H1 (cell line): ENCODE measurements around the gene ZDHHC24. TPM values are rescaled to one million over a fixed set of nuclear protein-coding genes. Genes with fewer than 3 reads are reported as not detected.

Experiments
- CTCF ChIA-PET: fragments of 300-600 bp; sonication (Branson Sonifier 250); formaldehyde crosslinking; loops from one replicate; lab custom pipeline; 2021; ENCODE audit not compliant: partially characterized antibody; lab: Charles Lee
- POLR2A ChIA-PET: fragments of 300-600 bp; sonication (Branson Sonifier 250); formaldehyde crosslinking; loops from one replicate; lab custom pipeline; 2021; ENCODE audit warnings: inconsistent platforms; ENCODE audit not compliant: partially characterized antibody; lab: Charles Lee
- DNase-seq, 2 experiments: peaks; one replicate each; pipeline versions ENCODE4 v3.0.0 to v3.0.0-alpha.2; 2010 to 2022; ENCODE audit warnings: low spot score in 2 of 2, low read depth in 1 of 2, mixed read lengths in 1 of 2
- FAIRE-seq: peaks from 2 replicates; lab custom pipeline; 2011; peaks lifted over from hg19 to GRCh38; lab: Jason Lieb, UNC
- H2AFZ ChIP-seq: 2 replicates; pipeline ENCODE4 v1.8.1; 2012; ENCODE audit warnings: low read length, inconsistent platforms
- H2AK5ac ChIP-seq: 2 replicates; pipeline ENCODE4 v1.6.1; 2013; ENCODE audit warnings: low read depth, low read length
- H2BK120ac ChIP-seq: replicated peaks from 2 replicates; pipeline ENCODE3; 2013; ENCODE audit warnings: low read depth, low read length, inconsistent platforms
- H2BK12ac ChIP-seq: 2 replicates; pipeline ENCODE4 v1.6.1; 2013; ENCODE audit warnings: low read depth, low read length
- H2BK15ac ChIP-seq: 2 replicates; pipeline ENCODE4 v1.6.1; 2013; ENCODE audit warnings: low read length
- H2BK20ac ChIP-seq: 2 replicates; pipeline ENCODE4 v1.6.1; 2013; ENCODE audit warnings: low read length
- H2BK5ac ChIP-seq: 2 replicates; pipeline ENCODE4 v1.6.1; 2013; ENCODE audit warnings: low read depth, low read length
- H3K14ac ChIP-seq: 2 replicates; pipeline ENCODE4 v1.6.1; 2013; ENCODE audit warnings: inconsistent platforms; ENCODE audit not compliant: insufficient read length
- H3K18ac ChIP-seq: 2 replicates; pipeline ENCODE4 v1.6.1; 2013; ENCODE audit warnings: low read length; ENCODE audit errors: extremely low read depth
- H3K23ac ChIP-seq: 2 replicates; pipeline ENCODE4 v1.6.1; 2013; ENCODE audit warnings: inconsistent platforms; ENCODE audit not compliant: insufficient read length
- H3K23me2 ChIP-seq: 2 replicates; pipeline ENCODE4 v1.6.1; 2013; ENCODE audit warnings: low read depth, low read length
- H3K27ac ChIP-seq: 2 replicates; pipeline ENCODE4 v1.6.1; 2011; ENCODE audit warnings: low read depth, low read length, inconsistent platforms
- H3K27me3 ChIP-seq, 4 experiments: replicated peaks in 1 of 4; 1 replicate in 1 of 4; 2 replicates in 3 of 4; pipeline versions ENCODE4 v1.6.1 to v1.8.1; 2011 to 2013; ENCODE audit warnings: low read length in 3 of 4, mild to moderate bottlenecking in 3 of 4, inconsistent platforms in 2 of 4, mixed read lengths in 2 of 4, moderate library complexity in 1 of 4; ENCODE audit not compliant: control insufficient read depth in 3 of 4, insufficient read depth in 3 of 4; ENCODE audit errors: extremely low read depth in 1 of 4
- H3K36me3 ChIP-seq, 4 experiments: 2 replicates each; pipeline versions ENCODE4 v1.6.1 to v1.8.1; 2011 to 2013; ENCODE audit warnings: mild to moderate bottlenecking in 4 of 4, low read length in 3 of 4, moderate library complexity in 2 of 4, control low read depth in 1 of 4, inconsistent platforms in 1 of 4; ENCODE audit not compliant: insufficient read depth in 4 of 4, control insufficient read depth in 2 of 4
- H3K4ac ChIP-seq: replicated peaks from 2 replicates; pipeline ENCODE3; 2013; ENCODE audit warnings: low read length, low read depth, mixed read lengths, inconsistent platforms; ENCODE audit not compliant: insufficient read length
- H3K4me1 ChIP-seq, 4 experiments: replicated peaks in 1 of 4; 1 replicate in 1 of 4; 2 replicates in 3 of 4; pipeline versions ENCODE4 v1.6.1 to v1.8.1; 2011 to 2013; ENCODE audit warnings: low read length in 3 of 4, inconsistent platforms in 2 of 4, mixed read lengths in 1 of 4; ENCODE audit not compliant: insufficient read depth in 4 of 4, control insufficient read depth in 3 of 4
- H3K4me2 ChIP-seq, 2 experiments: 2 replicates each; pipeline versions ENCODE4 v1.6.1 to v1.8.1; 2011 to 2013; ENCODE audit warnings: low read depth in 2 of 2, low read length in 2 of 2, control low read depth in 1 of 2, inconsistent platforms in 1 of 2, mild to moderate bottlenecking in 1 of 2; ENCODE audit not compliant: insufficient read depth in 1 of 2
- H3K4me3 ChIP-seq, 4 experiments: fragments of 200-600, 300-600 bp in 1 of 4; sonication (generic), shearing (Covaris generic), sonication (Bioruptor Twin) in 1 of 4; 2 replicates each; pipeline versions ENCODE4 v1.5.1 to v1.8.1; 2011 to 2016; ENCODE audit warnings: low read length in 4 of 4, low read depth in 3 of 4, control low read depth in 2 of 4, inconsistent platforms in 2 of 4, mild to moderate bottlenecking in 2 of 4, mixed read lengths in 1 of 4, moderate library complexity in 1 of 4; ENCODE audit not compliant: insufficient read depth in 2 of 4; ENCODE audit errors: extremely low read depth in 1 of 4
- H3K56ac ChIP-seq: replicated peaks from 2 replicates; pipeline ENCODE3; 2013; ENCODE audit warnings: low read depth, mild to moderate bottlenecking, mixed read lengths, low read length, inconsistent platforms; ENCODE audit not compliant: insufficient read length
- H3K79me1 ChIP-seq: 2 replicates; pipeline ENCODE4 v1.6.1; 2013; ENCODE audit warnings: low read depth, low read length, control low read depth
- H3K79me2 ChIP-seq, 2 experiments: 2 replicates each; pipeline versions ENCODE4 v1.6.1 to v1.8.1; 2012 to 2013; ENCODE audit warnings: low read length in 2 of 2, mild to moderate bottlenecking in 2 of 2, inconsistent platforms in 1 of 2; ENCODE audit not compliant: insufficient read depth in 2 of 2, control insufficient read depth in 1 of 2
- H3K9ac ChIP-seq, 4 experiments: replicated peaks in 1 of 4; 1 replicate in 1 of 4; 2 replicates in 3 of 4; pipeline versions ENCODE4 v1.6.1 to v1.8.1; 2011 to 2013; ENCODE audit warnings: low read depth in 3 of 4, low read length in 3 of 4, control low read depth in 2 of 4, mild to moderate bottlenecking in 2 of 4, moderate library complexity in 2 of 4, inconsistent platforms in 1 of 4; ENCODE audit errors: extremely low read depth in 1 of 4
- H3K9me3 ChIP-seq, 2 experiments: 2 replicates each; pipeline versions ENCODE4 v1.6.1 to v1.8.1; 2012 to 2013; ENCODE audit warnings: mild to moderate bottlenecking in 2 of 2, moderate library complexity in 2 of 2, control low read depth in 1 of 2, inconsistent platforms in 1 of 2, low read depth in 1 of 2, low read length in 1 of 2, mixed read lengths in 1 of 2; ENCODE audit not compliant: insufficient read depth in 2 of 2
- H4K20me1 ChIP-seq, 2 experiments: replicated peaks in 1 of 2; 2 replicates each; pipeline versions ENCODE3 to v1.8.1; 2011 to 2013; ENCODE audit warnings: inconsistent platforms in 2 of 2, low read length in 2 of 2, mild to moderate bottlenecking in 1 of 2; ENCODE audit not compliant: insufficient read depth in 2 of 2, control insufficient read depth in 1 of 2
- H4K5ac ChIP-seq: 2 replicates; pipeline ENCODE4 v1.6.1; 2013; ENCODE audit warnings: low read length, low read depth, mixed read lengths, inconsistent platforms; ENCODE audit not compliant: insufficient read length
- H4K8ac ChIP-seq: 2 replicates; pipeline ENCODE4 v1.8.0; 2013; ENCODE audit warnings: mild to moderate bottlenecking, moderate library complexity, low read length, inconsistent platforms; ENCODE audit not compliant: insufficient read depth; ENCODE audit errors: extremely low read depth
- H4K91ac ChIP-seq: replicated peaks from 2 replicates; pipeline ENCODE3; 2013; ENCODE audit warnings: low read length, mixed read lengths, inconsistent platforms; ENCODE audit not compliant: insufficient read length
- CBX8 ChIP-seq: fragments of 300-800, 300-1000 bp; sonication (generic); IDR thresholded peaks from 2 replicates; pipeline ENCODE4 v1.7.1; 2016; ENCODE audit warnings: low read depth, low read length, borderline replicate concordance
- FOSL1 ChIP-seq: IDR thresholded peaks from 2 replicates; pipeline ENCODE4 v1.6.1; 2011; ENCODE audit warnings: mild to moderate bottlenecking, low read depth, low read length, moderate library complexity; ENCODE audit not compliant: insufficient read depth
- POU5F1 ChIP-seq: IDR thresholded peaks from 2 replicates; pipeline ENCODE4 v1.6.1; 2011; ENCODE audit warnings: low read depth, mild to moderate bottlenecking, low read length, moderate library complexity
- RFX5 ChIP-seq: IDR thresholded peaks from 2 replicates; pipeline ENCODE4 v1.6.1; 2011; ENCODE audit warnings: low read depth, low read length, improper control_type of control experiment, borderline replicate concordance
- RXRA ChIP-seq: IDR thresholded peaks from 2 replicates; pipeline ENCODE4 v1.6.1; 2011; ENCODE audit warnings: low read depth, mild to moderate bottlenecking, low read length, moderate library complexity; ENCODE audit not compliant: insufficient read depth
- SAP30 ChIP-seq: fragments of 300-600 bp; sonication (generic); IDR thresholded peaks from 2 replicates; pipeline ENCODE4 v1.7.1; 2012; ENCODE audit warnings: low read length, moderate library complexity, mild to moderate bottlenecking, inconsistent platforms; ENCODE audit not compliant: insufficient read depth, insufficient replicate concordance
- SIX5 ChIP-seq: IDR thresholded peaks from 2 replicates; pipeline ENCODE4 v1.6.1; 2011; ENCODE audit warnings: mild to moderate bottlenecking, low read depth, low read length
- SUZ12 ChIP-seq: fragments of 200-600 bp; sonication (generic); IDR thresholded peaks from 2 replicates; pipeline ENCODE4 v1.6.1; 2012; ENCODE audit warnings: mild to moderate bottlenecking, inconsistent platforms, low read length, moderate library complexity, mixed read lengths
- TCF12 ChIP-seq: IDR thresholded peaks from 2 replicates; pipeline ENCODE4 v1.6.1; 2011; ENCODE audit warnings: low read depth, mild to moderate bottlenecking, low read length
- WGBS, 2 experiments: shearing (Covaris generic) in 1 of 2; methylation state at CpG; one replicate each; pipeline versions ENCODE4 v1.1.6 to v1.1.7; 2013 to 2015; ENCODE audit warnings: low lambda C conversion rate in 2 of 2, mixed read lengths in 2 of 2, inconsistent platforms in 1 of 2, low coverage in 1 of 2, missing lambda C conversion rate in 1 of 2; ENCODE audit not compliant: insufficient replicate concordance in 2 of 2, insufficient coverage in 1 of 2, insufficient read length in 1 of 2; ENCODE audit errors: extremely low coverage in 1 of 2, missing lambda C conversion rate in 1 of 2; 5-methylcytosine and 5-hydroxymethylcytosine counted together
- polyA plus RNA-seq, 7 experiments: library from polyadenylated mRNA; depleted of rRNA in 3 of 7; stranded (reverse) in 5 of 7; unstranded in 2 of 7; fragments of >200 nt in 5 of 7; fragments of 200-250 nt in 2 of 7; gene quantifications; 1 replicate in 5 of 7; 2 replicates in 1 of 7; 4 replicates in 1 of 7; pipeline versions ENCODE4 v1.2.1 to v1.2.3, GENCODE V29; 2011 to 2013; ENCODE audit warnings: missing spikeins in 2 of 7, mixed read lengths in 2 of 7
- total RNA-seq: library from RNA; stranded (reverse); fragmentation: NEBNext Ultra II Directional; extraction: Animal tissue kit (Norgen Biotek cat#: 25700); gene quantifications from 2 replicates; pipeline ENCODE4 v1.2.1, GENCODE V29; 2021
- TF ChIP-seq, protein P1 (sequence below): IDR thresholded peaks from 2 replicates; pipeline ENCODE4 v1.6.1; 2012; ENCODE audit warnings: inconsistent platforms
- TF ChIP-seq, protein P2 (sequence below): IDR thresholded peaks from 2 replicates; pipeline ENCODE4 v1.6.1; 2011; ENCODE audit warnings: low read length, improper control_type of control experiment

The ZDHHC24 gene
- total and polyA plus RNA-seq, 2 of the 8 experiments (the other 6 are each of a cell fraction or from before 2014, with no cell fraction given): 8.4 to 9.7 TPM

DNA sequence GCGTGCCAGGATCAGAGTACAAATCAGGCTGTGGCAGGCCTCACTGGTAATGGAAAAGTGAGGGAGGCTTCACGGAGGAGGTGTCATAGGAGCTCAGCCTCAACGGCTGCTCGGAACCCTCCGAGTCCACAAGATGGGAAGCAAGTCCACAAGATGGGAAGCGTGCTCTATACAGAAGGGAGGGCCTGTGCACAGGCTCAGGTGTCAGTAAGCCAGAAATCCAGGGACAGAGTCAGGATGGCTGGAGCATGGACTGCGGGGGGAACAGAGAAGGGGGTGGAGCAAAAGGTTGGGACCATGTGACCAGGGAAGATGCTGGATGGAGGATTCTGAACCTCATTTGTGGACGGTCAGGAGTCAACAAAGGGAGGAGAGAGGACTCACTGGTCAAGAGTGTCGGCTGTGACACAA is 69.0 kb downstream of the ZDHHC24 start:
- H3K18ac ChIP-seq: peak overlapping the region; percentile 40; the same call in 1 of the 2 replicates
- no peak for FAIRE-seq
- WGBS, 2 experiments: 85% methylated on average over 9 of the region's 9 CpGs; no CpG with 5 or more reads in 1 of the 2 experiments
- TF ChIP-seq RXRA: no peak
- no peak for TF ChIP-seq SIX5
- TF ChIP-seq, protein P1, sequence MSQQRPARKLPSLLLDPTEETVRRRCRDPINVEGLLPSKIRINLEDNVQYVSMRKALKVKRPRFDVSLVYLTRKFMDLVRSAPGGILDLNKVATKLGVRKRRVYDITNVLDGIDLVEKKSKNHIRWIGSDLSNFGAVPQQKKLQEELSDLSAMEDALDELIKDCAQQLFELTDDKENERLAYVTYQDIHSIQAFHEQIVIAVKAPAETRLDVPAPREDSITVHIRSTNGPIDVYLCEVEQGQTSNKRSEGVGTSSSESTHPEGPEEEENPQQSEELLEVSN: no peak
- TF ChIP-seq TCF12: no peak
- TF ChIP-seq, protein P2, sequence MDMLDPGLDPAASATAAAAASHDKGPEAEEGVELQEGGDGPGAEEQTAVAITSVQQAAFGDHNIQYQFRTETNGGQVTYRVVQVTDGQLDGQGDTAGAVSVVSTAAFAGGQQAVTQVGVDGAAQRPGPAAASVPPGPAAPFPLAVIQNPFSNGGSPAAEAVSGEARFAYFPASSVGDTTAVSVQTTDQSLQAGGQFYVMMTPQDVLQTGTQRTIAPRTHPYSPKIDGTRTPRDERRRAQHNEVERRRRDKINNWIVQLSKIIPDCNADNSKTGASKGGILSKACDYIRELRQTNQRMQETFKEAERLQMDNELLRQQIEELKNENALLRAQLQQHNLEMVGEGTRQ: peak; percentile 58
- no peak for TF ChIP-seq FOSL1
- TF ChIP-seq SAP30: no peak
- no peak for TF ChIP-seq POU5F1
- no peak for TF ChIP-seq CBX8
- TF ChIP-seq RFX5: no peak
- TF ChIP-seq SUZ12: no peak

More for the DNA sequence above, 69.0 kb downstream of the ZDHHC24 start:
- Histone ChIP-seq H2BK15ac (no peak overlapping the region), H2BK12ac (no peak overlapping the region), H4K8ac (peak overlapping the region; percentile 45; the same call in 1 of the 2 replicates), H3K4me1 (peaks cover 0 to 6% (median under 1%) of the 10 kb centered on the region in 4 experiments; a peak in 3 of 7 replicates), H3K56ac (no peak overlapping the region), H2BK20ac (no peak overlapping the region), H3K4ac (no peak overlapping the region), H4K91ac (no peak overlapping the region), H2AFZ (no peak overlapping the region), H3K79me2 (no peaks in the 10 kb centered on the region), H3K23me2 (peaks cover 5% of the 10 kb centered on the region; the same call in 1 of the 2 replicates), H2AK5ac (no peak overlapping the region), H4K20me1 (peaks cover 2% of the 10 kb centered on the region in 2 experiments), H3K27me3 (no peaks in the 10 kb centered on the region), H3K79me1 (no peaks in the 10 kb centered on the region), H4K5ac (no peak overlapping the region), H2BK120ac (no peak overlapping the region), H3K9me3 (no peaks in the 10 kb centered on the region), H3K27ac (no peak overlapping the region), H3K9ac (no peak overlapping the region), H3K4me3 (no peak overlapping the region), H3K23ac (no peak overlapping the region), H3K4me2 (no peak overlapping the region; a peak in 2 of 4 replicates), H3K36me3 (no peaks in the 10 kb centered on the region; a peak in 2 of 8 replicates), H2BK5ac (peak overlapping the region; percentile 47; the same call in 1 of the 2 replicates), H3K14ac (no peak overlapping the region)
- peak in 1 of 2 experiments; percentile 51 for DNase-seq
- ChIA-PET POLR2A (interaction anchor here (1.1 to 6.1 kb wide), 2 partner anchors 9 to 18 kb away, joined by 3 to 85 read pairs; partner anchors contain the start of gene PELI3), CTCF (interaction anchor here (0.7 to 2.7 kb wide), 10 partner anchors 9 to 177 kb away, joined by 3 to 25 read pairs (median 3); partner anchors contain the start of genes MRPL11, NPAS4 and PELI3)
